SK-N-SH treated with all-trans-retinoic acid at 6 μM for 48 hours (cell line): ENCODE results near the gene SCARB2.

ENCODE experiments used
- ATAC-seq: fragments of 200-7000 bp; cut with Tn5 transposase; 3 replicates; pipeline ENCODE4 v1.9.1; 2020; ENCODE audit warnings: mild to moderate bottlenecking, moderate library complexity
- ARNTL ChIP-seq: fragments of 450-650 bp; formaldehyde crosslinking; IDR thresholded peaks from 2 replicates; pipeline ENCODE4 v1.5.0; 2020; ENCODE audit warnings: low read depth, mild to moderate bottlenecking, moderate library complexity, borderline replicate concordance
- BACH2 ChIP-seq: fragments of 250-450 bp; sonication (Bioruptor Pico); IDR thresholded peaks from 2 replicates; pipeline ENCODE4 v1.9.0; 2021; ENCODE audit warnings: mild to moderate bottlenecking, borderline replicate concordance
- CREB5 ChIP-seq: fragments of 250-450 bp; sonication (Bioruptor Pico); IDR thresholded peaks from 2 replicates; pipeline ENCODE4 v1.5.1; 2020; ENCODE audit warnings: low read depth, mild to moderate bottlenecking, moderate library complexity
- CSDC2 ChIP-seq: fragments of 250-450 bp; sonication (Bioruptor Pico); IDR thresholded peaks from 2 replicates; pipeline ENCODE4 v1.5.0; 2020; ENCODE audit warnings: mild to moderate bottlenecking, moderate library complexity
- ESRRG ChIP-seq: fragments of 250-450 bp; sonication (Bioruptor Pico); IDR thresholded peaks from 2 replicates; pipeline ENCODE4 v1.6.1; 2021; ENCODE audit warnings: mild to moderate bottlenecking
- GLIS3 ChIP-seq: fragments of 250-450 bp; sonication (Bioruptor Pico); IDR thresholded peaks from 2 replicates; pipeline ENCODE4 v1.5.0; 2020; ENCODE audit warnings: mild to moderate bottlenecking, moderate library complexity
- ISL1 ChIP-seq: fragments of 250-450 bp; sonication (Bioruptor Pico); IDR thresholded peaks from 2 replicates; pipeline ENCODE4 v2.1.2; 2022; ENCODE audit warnings: mild to moderate bottlenecking, moderate library complexity
- OSR1 ChIP-seq: fragments of 250-450 bp; sonication (Bioruptor Pico); IDR thresholded peaks from 2 replicates; pipeline ENCODE4 v1.8.0; 2022; ENCODE audit warnings: moderate library complexity, mild to moderate bottlenecking, inconsistent platforms
- PATZ1 ChIP-seq: fragments of 250-450 bp; sonication (Bioruptor Pico); IDR thresholded peaks from 2 replicates; pipeline ENCODE4 v1.8.0; 2020; ENCODE audit warnings: mild to moderate bottlenecking, moderate library complexity, borderline replicate concordance
- POU6F1 ChIP-seq: fragments of 250-450 bp; sonication (Bioruptor Pico); IDR thresholded peaks from 2 replicates; pipeline ENCODE4 v1.8.0; 2021; ENCODE audit warnings: low read depth, mild to moderate bottlenecking, moderate library complexity, borderline replicate concordance
- PPARA ChIP-seq: fragments of 250-450 bp; sonication (Bioruptor Pico); IDR thresholded peaks from 2 replicates; pipeline ENCODE4 v1.5.0; 2020; ENCODE audit warnings: mild to moderate bottlenecking, borderline replicate concordance
- SNAI2 ChIP-seq: fragments of 250-450 bp; sonication (Bioruptor Pico); IDR thresholded peaks from 2 replicates; pipeline ENCODE4 v1.5.0; 2020; ENCODE audit warnings: mild to moderate bottlenecking, moderate library complexity
- TCF4 ChIP-seq: fragments of 250-450 bp; sonication (Bioruptor Pico); IDR thresholded peaks from 2 replicates; pipeline ENCODE4 v1.8.0; 2021; ENCODE audit warnings: mild to moderate bottlenecking, moderate library complexity, borderline replicate concordance
- TOX ChIP-seq: fragments of 250-450 bp; sonication (Bioruptor Pico); IDR thresholded peaks from 2 replicates; pipeline ENCODE4 v1.8.0; 2021; ENCODE audit warnings: mild to moderate bottlenecking, moderate library complexity, borderline replicate concordance
- TSHZ2 ChIP-seq: fragments of 250-450 bp; sonication (Bioruptor Pico); IDR thresholded peaks from 2 replicates; pipeline ENCODE4 v1.5.0; 2020; ENCODE audit warnings: mild to moderate bottlenecking, moderate library complexity
- ZC3H10 ChIP-seq: fragments of 250-450 bp; sonication (Bioruptor Pico); IDR thresholded peaks from 2 replicates; pipeline ENCODE4 v1.5.1; 2021; ENCODE audit warnings: mild to moderate bottlenecking, moderate library complexity
- ZFP3 ChIP-seq: fragments of 250-450 bp; sonication (Bioruptor Pico); IDR thresholded peaks from 2 replicates; pipeline ENCODE4 v1.5.0; 2020; ENCODE audit warnings: mild to moderate bottlenecking, moderate library complexity
- ZFP30 ChIP-seq: fragments of 450-650 bp; formaldehyde crosslinking; IDR thresholded peaks from 2 replicates; pipeline ENCODE4 v1.5.0; 2022; ENCODE audit warnings: mild to moderate bottlenecking, moderate library complexity
- ZNF565 ChIP-seq: fragments of 450-650 bp; formaldehyde crosslinking; conservative IDR thresholded peaks from 2 replicates; pipeline ENCODE4 v1.5.0; 2020; ENCODE audit warnings: low read depth, mild to moderate bottlenecking, moderate library complexity
- ZNF70 ChIP-seq: fragments of 450-650 bp; formaldehyde crosslinking; IDR thresholded peaks from 2 replicates; pipeline ENCODE4 v1.5.0; 2020; ENCODE audit warnings: mild to moderate bottlenecking, moderate library complexity
- ZNF8 ChIP-seq: fragments of 450-650 bp; formaldehyde crosslinking; IDR thresholded peaks from 2 replicates; pipeline ENCODE4 v1.5.0; 2020; ENCODE audit warnings: mild to moderate bottlenecking, moderate library complexity

The SCARB2 gene

GRCh38 chr4:76141241-76141640, 72.4 kb downstream of the SCARB2 start:
- no peak for ATAC-seq
- no peak for TF ChIP-seq ZFP30 (CRISPR knock-in tag)
- no peak for TF ChIP-seq CSDC2 (CRISPR knock-in tag)
- no peak for TF ChIP-seq PATZ1 (CRISPR knock-in tag)
- TF ChIP-seq POU6F1 (CRISPR knock-in tag), result no peak
- TF ChIP-seq ZFP3, result no peak
- no peak for TF ChIP-seq CREB5 (CRISPR knock-in tag)
- no peak for TF ChIP-seq TCF4 (CRISPR knock-in tag)
- TF ChIP-seq ARNTL (CRISPR knock-in tag), result no peak
- no peak for TF ChIP-seq ZNF70 (CRISPR knock-in tag)
- TF ChIP-seq ZC3H10, result no peak
- no peak for TF ChIP-seq ZNF565 (CRISPR knock-in tag)

GRCh38 chr4:76127754-76128153, 85.9 kb downstream of the SCARB2 start:
- no peak for ATAC-seq
- TF ChIP-seq ZNF8 (CRISPR knock-in tag) (no peak), ARNTL (CRISPR knock-in tag) (no peak), OSR1 (no peak), CSDC2 (CRISPR knock-in tag) (no peak), ZFP3 (no peak), PATZ1 (CRISPR knock-in tag) (no peak), BACH2 (CRISPR knock-in tag) (no peak), TSHZ2 (no peak), ESRRG (CRISPR knock-in tag) (no peak), ISL1 (CRISPR knock-in tag) (no peak), SNAI2 (CRISPR knock-in tag) (no peak), TCF4 (CRISPR knock-in tag) (no peak), CREB5 (CRISPR knock-in tag) (no peak), ZNF565 (CRISPR knock-in tag) (no peak), ZFP30 (CRISPR knock-in tag) (no peak), PPARA (CRISPR knock-in tag) (no peak), ZC3H10 (no peak), TOX (CRISPR knock-in tag) (no peak), GLIS3 (CRISPR knock-in tag) (no peak)
